HL-60 (cell line): ENCODE data around the gene MTG2.

ENCODE experiments used
- POLR2AphosphoS5 ChIP-seq: IDR thresholded peaks from 2 replicates; pipeline ENCODE4 v1.6.1; 2012; ENCODE audit warnings: low read depth
- REST ChIP-seq: IDR thresholded peaks from 2 replicates; pipeline ENCODE4 v1.6.1; 2012; ENCODE audit warnings: low read depth; ENCODE audit not compliant: insufficient replicate concordance
- SPI1 ChIP-seq: IDR thresholded peaks from 2 replicates; pipeline ENCODE4 v1.6.1; 2012; ENCODE audit warnings: low read depth, mild to moderate bottlenecking, borderline replicate concordance
- TF ChIP-seq, protein P1 (sequence below): IDR thresholded peaks from one replicate; pipeline ENCODE4 v1.5.1; 2011; ENCODE audit warnings: low read length, control low read depth, inconsistent platforms; ENCODE audit not compliant: insufficient read depth

DNA sequence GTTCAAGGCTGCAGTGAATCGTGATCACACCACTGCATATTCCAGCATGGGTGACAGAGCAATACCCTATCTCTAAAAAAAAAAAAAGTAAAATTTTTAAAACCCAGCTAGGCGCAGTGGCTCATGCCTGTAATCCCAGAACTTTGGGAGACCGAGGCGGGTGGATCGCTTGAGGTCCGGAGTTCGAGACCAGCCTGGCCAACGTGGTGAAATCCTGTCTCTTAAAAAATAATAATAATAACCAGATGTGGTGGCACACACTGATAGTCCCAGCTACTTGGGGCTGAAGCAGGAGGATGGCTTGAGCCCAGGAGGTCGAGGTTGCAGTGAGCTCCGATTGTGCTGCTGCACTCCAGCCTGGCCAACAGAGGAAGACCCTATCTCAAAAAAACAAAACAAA, 13.5 kb downstream of the MTG2 start:
- TF ChIP-seq, protein P1, sequence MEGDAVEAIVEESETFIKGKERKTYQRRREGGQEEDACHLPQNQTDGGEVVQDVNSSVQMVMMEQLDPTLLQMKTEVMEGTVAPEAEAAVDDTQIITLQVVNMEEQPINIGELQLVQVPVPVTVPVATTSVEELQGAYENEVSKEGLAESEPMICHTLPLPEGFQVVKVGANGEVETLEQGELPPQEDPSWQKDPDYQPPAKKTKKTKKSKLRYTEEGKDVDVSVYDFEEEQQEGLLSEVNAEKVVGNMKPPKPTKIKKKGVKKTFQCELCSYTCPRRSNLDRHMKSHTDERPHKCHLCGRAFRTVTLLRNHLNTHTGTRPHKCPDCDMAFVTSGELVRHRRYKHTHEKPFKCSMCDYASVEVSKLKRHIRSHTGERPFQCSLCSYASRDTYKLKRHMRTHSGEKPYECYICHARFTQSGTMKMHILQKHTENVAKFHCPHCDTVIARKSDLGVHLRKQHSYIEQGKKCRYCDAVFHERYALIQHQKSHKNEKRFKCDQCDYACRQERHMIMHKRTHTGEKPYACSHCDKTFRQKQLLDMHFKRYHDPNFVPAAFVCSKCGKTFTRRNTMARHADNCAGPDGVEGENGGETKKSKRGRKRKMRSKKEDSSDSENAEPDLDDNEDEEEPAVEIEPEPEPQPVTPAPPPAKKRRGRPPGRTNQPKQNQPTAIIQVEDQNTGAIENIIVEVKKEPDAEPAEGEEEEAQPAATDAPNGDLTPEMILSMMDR = no peak
- TF ChIP-seq POLR2AphosphoS5 (no peak), REST (no peak), SPI1 (no peak)
